Endodermal cell (in vitro differentiated cells): ENCODE results near the gene KCNK4. TPM values are rescaled to one million over a fixed set of nuclear protein-coding genes. Genes with fewer than 3 reads are reported as not detected.
A peak's percentile ranks its signal among the peaks of the same experiment; 100 is the strongest.

ENCODE experiments used
- DNase-seq: peaks from one replicate; pipeline ENCODE4 v3.0.0-alpha.2; 2017
- H3K27ac ChIP-seq: 2 replicates; pipeline ENCODE4 v1.5.1; 2013; ENCODE audit warnings: mild to moderate bottlenecking, low read depth, low read length, moderate library complexity
- H3K27me3 ChIP-seq: 2 replicates; pipeline ENCODE4 v1.6.1; 2013; ENCODE audit warnings: mild to moderate bottlenecking, low read length, moderate library complexity; ENCODE audit not compliant: insufficient read depth, control insufficient read depth, poor library complexity, severe bottlenecking
- H3K36me3 ChIP-seq: 2 replicates; pipeline ENCODE4 v1.7.0; 2013; ENCODE audit warnings: mild to moderate bottlenecking, low read length, moderate library complexity; ENCODE audit not compliant: control insufficient read depth, insufficient read depth
- H3K4me1 ChIP-seq: one replicate; pipeline ENCODE4 v1.7.0; 2013; ENCODE audit warnings: low read length; ENCODE audit not compliant: control insufficient read depth, insufficient read depth
- H3K4me3 ChIP-seq: 2 replicates; pipeline ENCODE4 v1.5.1; 2013; ENCODE audit warnings: mild to moderate bottlenecking, low read length, moderate library complexity
- H3K9ac ChIP-seq: 2 replicates; pipeline ENCODE4 v1.6.1; 2013; ENCODE audit warnings: mild to moderate bottlenecking, low read length, moderate library complexity; ENCODE audit not compliant: poor library complexity, severe bottlenecking; ENCODE audit errors: extremely low read depth
- H3K9me3 ChIP-seq: 2 replicates; pipeline ENCODE4 v1.6.1; 2013; ENCODE audit warnings: mild to moderate bottlenecking, low read length, moderate library complexity; ENCODE audit not compliant: control insufficient read depth
- H3K27ac Mint-ChIP-seq: 2 replicates; pipeline ENCODE4 v1.8.0; 2020; ENCODE audit warnings: mixed read lengths
- H3K27me3 Mint-ChIP-seq: 2 replicates; pipeline ENCODE4 v1.8.0; 2021; ENCODE audit warnings: mild to moderate bottlenecking, mixed read lengths; ENCODE audit not compliant: insufficient read depth
- H3K36me3 Mint-ChIP-seq: 2 replicates; pipeline ENCODE4 v1.8.0; 2020; ENCODE audit warnings: low read depth, mixed read lengths
- H3K4me1 Mint-ChIP-seq: 2 replicates; pipeline ENCODE4 v1.8.0; 2020; ENCODE audit warnings: mixed read lengths
- H3K4me3 Mint-ChIP-seq: 2 replicates; pipeline ENCODE4 v1.8.0; 2020; ENCODE audit warnings: mild to moderate bottlenecking, moderate library complexity, mixed read lengths
- H3K9me3 Mint-ChIP-seq: 2 replicates; pipeline ENCODE4 v1.8.0; 2020; ENCODE audit warnings: mild to moderate bottlenecking, mixed read lengths
- WGBS, 2 experiments: methylation state at CpG; one replicate each; pipeline versions ENCODE4 v1.1.5 to v1.1.7; 2013; ENCODE audit warnings: missing lambda C conversion rate in 2 of 2, mixed read lengths in 1 of 2; ENCODE audit not compliant: insufficient coverage in 1 of 2, insufficient read length in 1 of 2; 5-methylcytosine and 5-hydroxymethylcytosine counted together
- total RNA-seq, 2 donors: library from RNA; stranded (reverse); fragmentation: NEBNext Ultra II Directional in 1 of 2; extraction: Animal tissue kit (Norgen Biotek cat#: 25700) in 1 of 2; gene quantifications; 2 replicates in 1 of 2; 3 replicates in 1 of 2; pipeline ENCODE4 v1.2.1, GENCODE V29; 2021
- TF ChIP-seq, protein P1 (sequence below): fragments of 200-600 bp; sonication (generic); conservative IDR thresholded peaks from 2 replicates; pipeline ENCODE4 v1.5.0; 2021; ENCODE audit warnings: antibody characterized with exemption, mild to moderate bottlenecking

Gene KCNK4
- total RNA-seq, 2 donors from 2014 or later = not detected

DNA sequence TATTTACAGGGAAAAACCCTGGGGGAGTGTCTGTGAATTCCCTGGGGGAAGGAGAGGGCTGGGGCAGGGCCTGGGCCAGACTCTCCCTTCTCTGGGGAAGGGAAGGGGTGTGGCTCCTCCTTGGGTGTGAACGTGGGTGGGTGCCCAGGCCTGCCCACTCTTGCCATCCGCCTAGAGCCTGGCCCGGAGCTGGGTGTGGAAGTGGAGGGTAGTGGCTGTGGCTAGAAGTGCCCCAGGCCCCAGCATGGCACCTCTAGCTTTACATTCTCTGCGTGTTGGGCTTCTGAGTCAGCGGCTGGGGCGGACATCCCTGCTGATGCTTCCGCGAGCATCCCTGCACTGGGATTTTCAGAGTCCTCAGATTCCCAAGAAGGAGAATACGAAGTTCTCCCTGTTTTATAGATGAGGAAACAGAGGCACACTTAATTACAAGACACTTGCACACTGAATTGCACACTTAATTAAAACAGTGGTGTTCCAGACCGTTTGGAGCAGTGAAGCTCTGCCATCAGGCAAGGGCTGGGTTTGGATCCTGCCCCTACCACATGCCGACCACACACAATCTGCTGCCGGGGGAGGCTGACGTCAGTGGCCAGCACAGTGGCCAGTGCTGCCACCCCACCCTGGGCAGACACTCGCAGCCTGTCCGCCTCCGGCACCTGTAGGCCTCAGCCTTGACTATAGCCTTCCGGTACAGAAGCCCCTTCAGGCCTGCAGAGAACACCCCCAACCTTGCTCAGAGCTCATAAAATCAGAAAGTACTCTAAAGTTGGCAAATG lies 14.3 kb upstream of the KCNK4 start:
- TF ChIP-seq, protein P1, sequence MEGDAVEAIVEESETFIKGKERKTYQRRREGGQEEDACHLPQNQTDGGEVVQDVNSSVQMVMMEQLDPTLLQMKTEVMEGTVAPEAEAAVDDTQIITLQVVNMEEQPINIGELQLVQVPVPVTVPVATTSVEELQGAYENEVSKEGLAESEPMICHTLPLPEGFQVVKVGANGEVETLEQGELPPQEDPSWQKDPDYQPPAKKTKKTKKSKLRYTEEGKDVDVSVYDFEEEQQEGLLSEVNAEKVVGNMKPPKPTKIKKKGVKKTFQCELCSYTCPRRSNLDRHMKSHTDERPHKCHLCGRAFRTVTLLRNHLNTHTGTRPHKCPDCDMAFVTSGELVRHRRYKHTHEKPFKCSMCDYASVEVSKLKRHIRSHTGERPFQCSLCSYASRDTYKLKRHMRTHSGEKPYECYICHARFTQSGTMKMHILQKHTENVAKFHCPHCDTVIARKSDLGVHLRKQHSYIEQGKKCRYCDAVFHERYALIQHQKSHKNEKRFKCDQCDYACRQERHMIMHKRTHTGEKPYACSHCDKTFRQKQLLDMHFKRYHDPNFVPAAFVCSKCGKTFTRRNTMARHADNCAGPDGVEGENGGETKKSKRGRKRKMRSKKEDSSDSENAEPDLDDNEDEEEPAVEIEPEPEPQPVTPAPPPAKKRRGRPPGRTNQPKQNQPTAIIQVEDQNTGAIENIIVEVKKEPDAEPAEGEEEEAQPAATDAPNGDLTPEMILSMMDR = no peak
- no peaks in the 10 kb centered on the region for H3K9me3 Mint-ChIP-seq
- no peak for DNase-seq
- H3K9me3 ChIP-seq = no peaks in the 10 kb centered on the region
- no peaks in the 10 kb centered on the region for H3K4me1 ChIP-seq
- H3K27ac ChIP-seq = no peak overlapping the region
- H3K4me3 ChIP-seq = no peak overlapping the region
- H3K9ac ChIP-seq = no peak overlapping the region
- no peaks in the 10 kb centered on the region for H3K27me3 ChIP-seq
- peaks cover 3% of the 10 kb centered on the region for H3K4me1 Mint-ChIP-seq
- H3K4me3 Mint-ChIP-seq = no peak overlapping the region
- WGBS, 2 experiments = 91% methylated on average over 11 to 17 of the region's 17 CpGs
- H3K36me3 Mint-ChIP-seq = peaks cover 27% of the 10 kb centered on the region
- H3K36me3 ChIP-seq = peaks cover 9% of the 10 kb centered on the region
- H3K27ac Mint-ChIP-seq = no peak overlapping the region
- no peaks in the 10 kb centered on the region for H3K27me3 Mint-ChIP-seq

DNA sequence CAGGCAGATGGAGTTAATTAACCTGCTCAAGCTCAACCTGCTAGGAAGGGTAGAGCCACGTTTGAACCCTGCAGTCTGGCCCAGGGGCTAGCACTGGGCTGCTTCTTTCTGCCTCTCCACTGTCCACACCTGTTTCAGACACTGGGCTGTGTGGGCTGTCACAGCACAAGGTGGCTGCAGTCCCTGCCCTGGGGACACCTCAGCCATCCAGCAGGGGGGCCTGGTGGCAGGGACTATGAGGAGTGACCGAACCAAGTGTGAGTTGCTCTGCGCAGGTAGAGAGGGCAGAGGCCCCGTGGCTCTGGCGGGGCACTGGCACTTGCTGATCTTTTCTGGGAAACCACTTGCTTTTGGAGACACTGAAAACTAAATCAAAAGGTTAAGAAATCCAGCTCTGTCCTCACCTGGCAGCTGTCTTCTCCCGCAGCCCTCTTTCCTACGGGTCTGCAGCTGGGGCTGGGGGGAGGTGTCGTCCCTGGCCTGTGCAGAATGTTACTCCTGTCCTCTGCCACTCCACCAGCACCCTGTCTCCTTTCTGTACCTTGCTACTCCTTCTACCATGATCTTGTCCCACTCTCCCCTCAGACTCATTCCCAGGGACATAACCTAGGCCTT lies 12.4 kb upstream of the KCNK4 start:
- Histone ChIP-seq H3K9me3 (no peaks in the 10 kb centered on the region), H3K9ac (no peak overlapping the region), H3K36me3 (peaks cover 19% of the 10 kb centered on the region), H3K4me3 (no peak overlapping the region), H3K4me1 (no peaks in the 10 kb centered on the region), H3K27ac (no peak overlapping the region), H3K27me3 (no peaks in the 10 kb centered on the region)
- Mint-ChIP-seq H3K27ac (no peak overlapping the region), H3K27me3 (no peaks in the 10 kb centered on the region), H3K9me3 (no peaks in the 10 kb centered on the region), H3K36me3 (peaks cover 33% of the 10 kb centered on the region), H3K4me3 (no peak overlapping the region), H3K4me1 (peaks cover 3% of the 10 kb centered on the region)
- TF ChIP-seq, protein P1 = peak; percentile 16
- WGBS, 2 experiments = 85 to 90% methylated on average over 7 to 8 of the region's 8 CpGs
- no peak for DNase-seq

DNA sequence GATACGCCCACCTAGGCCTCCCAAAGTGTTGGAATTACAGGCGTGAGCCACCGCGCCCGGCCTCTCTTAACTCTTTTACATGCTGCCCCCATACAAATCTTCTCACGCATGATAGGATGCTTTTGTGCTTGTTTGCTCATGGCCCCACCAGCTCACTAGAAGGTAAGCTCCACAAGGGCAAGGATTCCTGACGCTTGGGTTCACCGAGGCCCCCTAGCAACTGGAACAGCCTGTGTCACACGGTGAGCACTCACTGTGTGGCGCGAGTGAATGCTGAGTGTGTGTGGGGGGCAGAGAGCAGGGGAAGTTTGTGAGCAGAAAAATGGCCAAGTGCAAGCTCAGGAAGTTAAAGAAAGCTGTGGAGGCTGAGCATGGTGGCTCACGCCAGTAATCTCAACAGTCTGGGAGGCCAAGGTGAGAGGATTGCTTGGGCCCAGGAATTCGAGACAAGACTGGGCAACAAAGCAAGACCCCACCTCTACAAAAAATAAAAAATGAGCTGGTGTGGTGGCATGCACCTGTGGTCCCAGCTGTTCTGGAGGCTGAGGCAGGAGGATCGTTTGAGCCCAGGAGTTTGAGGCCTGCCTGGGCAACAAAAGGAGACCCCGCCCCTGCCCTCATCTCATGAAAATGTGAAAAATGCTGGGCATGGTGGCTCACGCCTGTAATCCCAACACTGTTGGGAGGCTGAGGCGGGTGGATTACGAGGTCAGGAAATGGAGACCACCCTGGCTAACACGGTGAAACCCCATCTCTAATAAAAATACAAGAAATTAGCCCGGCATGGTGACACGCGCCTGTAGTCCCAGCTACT lies 8.9 kb upstream of the KCNK4 start:
- no peaks in the 10 kb centered on the region for H3K27me3 ChIP-seq
- H3K27me3 Mint-ChIP-seq = no peaks in the 10 kb centered on the region
- no peaks in the 10 kb centered on the region for H3K9me3 ChIP-seq
- TF ChIP-seq, protein P1 = no peak
- H3K27ac Mint-ChIP-seq = no peak overlapping the region
- H3K27ac ChIP-seq = no peak overlapping the region
- peaks cover 24% of the 10 kb centered on the region for H3K36me3 Mint-ChIP-seq
- no peak for DNase-seq
- 95% methylated on average over 13 to 22 of the region's 22 CpGs for WGBS, 2 experiments
- no peak overlapping the region for H3K9ac ChIP-seq
- peaks cover 4% of the 10 kb centered on the region for H3K4me1 Mint-ChIP-seq
- no peaks in the 10 kb centered on the region for H3K4me1 ChIP-seq
- no peak overlapping the region for H3K4me3 ChIP-seq
- H3K4me3 Mint-ChIP-seq = no peak overlapping the region
- peaks cover 16% of the 10 kb centered on the region for H3K36me3 ChIP-seq
- H3K9me3 Mint-ChIP-seq = no peaks in the 10 kb centered on the region
